LoVo (cell line): ENCODE measurements around the gene NOC2L.
"Not testable (repeated sequence)": the region's sequence is repeated elsewhere in the genome, so short reads cannot be mapped to it uniquely, and the experiment has no call there.

Experiments used
- DNase-seq: peaks from one replicate; pipeline ENCODE4 v3.0.0-alpha.2; 2016; ENCODE audit warnings: low spot score

Gene NOC2L

GRCh38 chr1:958823-959730 lies at the start of gene NOC2L:
Gene NOC2L (minus strand): TSS chr1:959256. CDS start chr1:959240, 16 bp downstream.
- DNase-seq, result peak; percentile 92

GRCh38 chr1:1006305-1007159 lies 47.5 kb upstream of the NOC2L start:
- DNase-seq, result peak; percentile 93

- no peak for DNase-seq
Measured at GRCh38 chr1:1005774-1006304, 46.8 kb upstream of the NOC2L start.

- no peak for DNase-seq
Measured at GRCh38 chr1:1004780-1005697, 46.0 kb upstream of the NOC2L start.

GRCh38 chr1:1004420-1004779 lies 45.3 kb upstream of the NOC2L start:
- no peak for DNase-seq

- no peak for DNase-seq
Measured at GRCh38 chr1:1003618-1004419, 44.8 kb upstream of the NOC2L start.

- no peak for DNase-seq
Measured at GRCh38 chr1:1001057-1001783, 42.2 kb upstream of the NOC2L start.

DNA sequence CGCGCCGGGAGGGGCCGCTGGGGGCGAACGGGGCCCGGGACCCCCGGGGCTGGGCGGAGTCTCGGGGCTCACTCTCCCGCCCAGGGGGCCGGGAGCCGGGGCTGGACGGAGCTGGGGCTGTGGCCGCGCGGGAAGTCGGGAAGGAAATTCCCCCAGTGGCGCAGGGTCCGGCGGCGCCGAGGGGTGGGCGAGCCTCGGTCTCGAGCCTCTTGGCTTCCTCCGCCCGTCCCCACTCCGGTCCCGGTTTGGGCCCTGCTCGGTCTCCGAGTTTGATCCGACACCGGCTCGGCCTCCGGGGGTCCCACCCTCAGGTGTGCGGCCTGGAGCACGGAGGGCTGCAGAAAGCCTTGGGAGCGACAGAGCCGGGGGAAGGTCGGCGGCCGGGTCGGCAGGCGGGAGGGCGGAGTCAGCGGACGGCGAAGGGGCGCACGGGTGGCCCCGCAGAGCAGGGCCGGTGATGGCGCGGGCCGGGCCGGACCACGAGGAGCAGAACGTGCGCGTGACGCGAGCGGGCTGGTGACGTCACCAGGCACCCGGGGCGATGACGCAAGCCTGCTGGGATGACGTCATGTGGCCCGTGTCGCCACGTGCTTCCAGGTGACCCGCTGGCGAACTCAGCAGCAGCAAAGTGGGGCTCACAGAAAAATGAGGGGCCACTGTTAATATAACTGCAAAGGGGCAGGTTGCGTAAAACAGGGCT lies 41.5 kb upstream of the NOC2L start:
- DNase-seq, result peak; percentile 87

DNA sequence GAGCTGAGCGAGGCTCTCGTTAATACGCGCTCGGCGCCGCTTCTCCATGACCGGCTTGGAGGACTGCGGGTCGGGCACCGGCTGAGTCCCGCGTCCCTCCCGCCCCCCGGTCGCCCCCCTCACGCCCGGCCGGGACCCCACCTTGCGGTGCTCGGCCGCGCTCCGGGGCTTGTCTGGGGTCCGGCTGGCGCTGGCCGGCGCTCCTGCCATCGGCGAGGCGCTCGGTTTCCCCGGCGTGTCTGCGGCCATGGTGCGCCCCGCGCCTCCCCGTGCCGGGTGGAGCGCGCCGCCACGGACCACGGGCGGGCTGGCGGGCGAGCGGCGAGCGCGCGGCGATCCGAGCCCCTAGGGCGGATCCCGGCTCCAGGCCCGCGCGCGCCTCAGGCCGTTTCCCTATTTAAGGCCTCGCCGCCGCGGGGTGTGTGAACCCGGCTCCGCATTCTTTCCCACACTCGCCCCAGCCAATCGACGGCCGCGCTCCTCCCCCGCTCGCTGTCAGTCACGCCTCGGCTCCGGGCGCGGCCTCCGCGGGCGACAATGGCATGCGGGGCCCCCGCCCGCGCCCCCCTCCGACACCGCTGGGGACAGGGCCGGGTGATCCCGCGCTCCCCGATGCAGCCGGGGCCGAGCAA lies 40.8 kb upstream of the NOC2L start, which contains the start of gene HES4:
TSS of gene HES4 (minus strand) at position 373 of the 632 bp plus-strand sequence. CDS start at position 249, 124 bp downstream.
- peak; percentile 94 for DNase-seq

DNA sequence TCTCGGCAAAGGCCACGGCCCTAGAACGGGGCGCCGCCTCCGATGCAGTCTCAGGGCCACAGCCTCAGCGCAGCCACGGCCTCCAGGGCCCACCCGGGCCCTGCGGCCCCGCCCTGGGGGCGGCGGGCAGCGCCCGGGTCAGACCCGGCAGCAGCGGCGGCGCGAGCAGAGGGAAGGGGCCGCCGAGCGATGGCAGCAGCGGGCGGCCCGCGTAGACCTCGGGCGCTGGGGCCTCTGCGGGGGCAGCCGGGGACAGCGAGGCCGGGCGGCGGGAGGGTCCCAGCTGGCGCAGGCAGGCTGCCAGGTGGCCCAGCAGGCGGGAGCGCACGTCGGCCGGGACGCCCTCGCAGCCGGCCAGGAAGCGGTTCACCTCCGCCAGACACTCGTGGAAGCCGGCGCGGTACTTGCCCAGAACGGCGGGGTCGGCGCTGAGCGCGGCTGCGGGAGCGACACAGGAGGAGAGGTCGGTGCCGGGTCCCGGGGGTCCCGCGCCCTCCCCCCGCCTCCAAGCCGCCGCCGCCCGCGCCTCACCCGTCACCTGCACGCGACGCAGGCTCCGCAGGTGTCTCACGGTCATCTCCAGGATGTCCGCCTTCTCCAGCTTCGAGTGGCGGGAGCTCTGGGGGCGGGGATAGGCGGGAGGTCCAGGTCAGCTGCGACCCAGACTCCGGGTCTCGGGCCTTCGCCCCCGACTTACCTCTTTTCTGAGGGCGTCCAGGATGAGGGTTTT lies 40.1 kb upstream of the NOC2L start:
- DNase-seq, result no peak

GRCh38 chr1:998745-998994 lies 39.6 kb upstream of the NOC2L start:
- no peak for DNase-seq

GRCh38 chr1:997993-998744 lies 39.1 kb upstream of the NOC2L start:
- DNase-seq, result no peak

DNA sequence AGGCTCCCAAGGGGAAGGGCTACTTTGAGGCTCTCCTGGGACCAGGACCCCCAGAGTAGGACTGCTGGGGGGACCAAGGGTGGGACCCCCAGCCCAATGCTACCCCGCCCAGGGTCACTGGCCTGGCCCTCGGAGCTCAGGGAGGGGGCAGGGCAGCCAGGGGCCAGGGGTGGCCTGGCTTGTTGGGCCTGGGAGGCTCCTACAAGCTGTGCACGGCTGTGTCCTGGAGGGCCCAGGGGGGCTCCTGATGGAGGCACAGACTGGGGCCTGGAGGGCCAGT lies 38.6 kb upstream of the NOC2L start:
- no peak for DNase-seq

DNA sequence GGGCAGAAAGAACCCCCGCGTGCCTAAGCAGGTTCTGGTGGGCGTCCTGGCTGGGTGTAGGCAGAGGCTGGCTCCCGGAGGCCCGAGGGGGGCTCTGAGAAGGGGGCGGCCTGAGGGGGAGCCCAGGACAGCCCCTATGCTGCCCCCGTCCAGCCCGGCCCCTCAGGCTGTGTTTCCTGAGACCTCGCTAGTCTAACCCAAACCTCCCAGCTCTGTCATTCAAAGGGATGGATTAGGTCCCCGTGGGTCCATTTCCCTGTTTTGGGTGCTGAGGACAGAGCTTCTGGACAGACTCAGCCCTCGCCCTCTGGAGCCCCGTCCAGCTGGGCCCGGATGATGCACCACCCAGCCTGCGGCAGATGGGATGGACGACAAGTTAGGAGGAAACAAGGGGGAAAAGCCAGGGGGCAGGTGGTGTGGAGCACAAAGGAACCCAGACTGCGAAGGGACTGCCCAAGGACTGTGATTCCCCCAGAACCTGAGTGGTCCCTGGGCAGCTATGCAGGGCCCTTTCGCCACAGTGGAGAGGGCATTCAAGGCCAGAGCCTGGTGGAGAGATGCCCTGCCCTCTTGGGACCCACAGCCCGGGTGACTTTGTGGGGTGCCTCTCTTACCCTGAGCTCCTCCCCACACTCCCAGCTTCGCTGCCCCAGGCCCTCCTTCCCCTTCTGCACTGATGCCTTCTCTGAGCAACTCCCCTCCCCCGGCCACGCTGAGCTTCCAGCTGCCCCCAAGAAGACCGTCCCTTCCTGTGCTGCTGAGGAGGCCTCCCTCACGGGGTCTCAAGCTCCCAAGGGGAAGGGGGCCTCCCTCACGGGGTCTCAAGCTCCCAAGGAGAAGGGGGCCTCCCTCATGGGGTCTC lies 38.0 kb upstream of the NOC2L start:
- DNase-seq, result no peak

DNA sequence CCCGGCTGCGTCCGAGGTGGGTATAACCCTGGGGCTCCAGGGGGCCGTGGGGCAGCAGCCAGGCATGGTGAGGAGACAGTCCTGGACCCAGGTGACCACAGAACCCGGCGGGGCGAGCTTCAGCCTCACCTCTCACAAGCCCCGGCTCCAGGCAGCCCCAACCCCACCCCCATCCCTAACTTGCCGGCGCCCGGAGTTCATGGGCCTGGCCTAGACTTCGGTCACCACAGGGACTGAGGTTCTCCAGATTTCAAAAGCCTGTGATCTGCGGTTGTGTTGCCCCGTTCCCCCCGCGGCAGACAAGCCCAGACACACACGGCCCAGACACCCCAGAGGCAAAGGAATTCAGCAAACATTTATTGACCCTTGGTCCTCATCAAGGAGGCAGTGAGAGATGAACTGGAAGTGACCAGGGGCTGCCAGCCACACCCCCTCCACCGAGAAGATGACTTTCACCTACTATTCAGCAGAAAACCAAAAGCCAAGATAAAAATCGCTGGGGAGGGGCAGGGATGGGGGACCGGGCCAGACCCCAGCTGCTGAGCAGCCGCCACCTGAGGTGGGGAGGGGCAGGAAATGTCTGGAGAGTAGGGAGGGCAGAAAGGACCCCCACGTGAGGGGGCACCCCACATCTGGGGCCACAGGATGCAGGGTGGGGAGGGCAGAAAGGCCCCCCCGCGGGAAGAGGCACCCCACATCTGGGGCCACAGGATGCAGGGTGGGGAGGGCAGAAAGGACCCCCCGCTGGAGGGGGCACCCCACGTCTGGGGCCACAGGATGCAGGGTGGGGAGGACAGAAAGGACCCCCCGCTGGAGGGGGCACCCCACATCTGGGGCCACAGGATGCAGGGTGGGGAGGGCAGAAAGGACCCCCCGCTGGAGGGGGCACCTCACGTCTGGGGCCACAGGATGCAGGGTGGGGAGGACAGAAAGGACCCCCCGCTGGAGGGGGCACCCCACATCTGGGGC lies 36.9 kb upstream of the NOC2L start:
- no peak for DNase-seq

DNA sequence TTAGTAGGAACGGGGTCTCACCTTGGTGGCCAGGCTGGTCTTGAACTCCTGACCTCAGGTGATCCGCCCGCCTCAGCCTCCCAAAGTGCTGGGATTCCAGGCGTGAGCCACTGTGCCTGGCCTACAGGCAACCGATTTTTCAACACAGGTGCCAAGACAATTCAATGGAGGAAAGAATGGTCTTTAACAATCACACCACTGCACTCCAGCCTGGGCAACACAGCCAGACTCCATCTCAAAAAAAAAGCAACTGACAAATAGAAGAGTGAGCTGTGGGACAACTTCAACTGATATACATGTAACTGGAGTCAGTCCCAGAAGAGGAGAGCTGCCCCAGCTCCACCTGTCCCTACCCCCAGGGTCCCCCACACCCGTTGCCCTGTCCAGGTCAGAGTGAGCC lies 35.5 kb upstream of the NOC2L start:
- not testable (repeated sequence) for DNase-seq
